ENCODE measurements around the gene SINHCAF.

The SINHCAF gene

DNA sequence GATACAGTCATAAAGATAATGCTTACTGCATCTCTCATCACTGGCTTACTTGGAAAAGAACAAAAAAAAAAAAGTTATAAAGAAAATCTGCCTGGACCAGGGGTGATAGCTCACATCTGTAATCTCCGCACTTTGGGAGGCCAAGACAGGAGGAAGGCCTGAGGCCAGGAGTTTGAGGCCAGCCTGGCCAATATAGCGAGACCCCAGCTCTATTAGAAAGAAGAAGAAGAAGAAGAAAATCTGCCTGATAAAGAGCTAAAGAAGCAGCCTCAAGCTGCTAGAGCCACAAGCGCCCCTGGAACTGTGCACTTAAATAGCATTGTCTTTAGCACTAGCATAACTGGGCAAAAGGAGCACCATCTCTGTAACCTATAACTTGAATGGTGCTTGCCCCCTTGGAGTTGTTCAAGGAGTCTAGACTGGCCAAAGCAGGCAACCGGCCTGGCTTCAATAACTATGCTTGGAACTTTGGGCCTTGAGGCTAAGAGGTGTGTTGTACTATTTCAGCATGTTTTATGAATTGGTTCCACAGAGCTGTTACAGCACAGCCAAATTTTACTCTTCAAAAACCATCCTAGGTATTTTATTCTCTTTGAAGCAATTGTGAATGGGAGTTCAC lies 53.2 kb downstream of the SINHCAF start:
- Histone ChIP-seq H2AFZ (ENCODE audit: low read length) (no peak overlapping the region), H3K79me2 (ENCODE audit: low read length) (no peaks in the 10 kb centered on the region), H3K36me3 (replicated peaks; ENCODE audit: insufficient read depth, low read length) (no peaks in the 10 kb centered on the region), H3K4me2 (ENCODE audit: low read depth, low read length) (no peak overlapping the region), H3K4me1 (ENCODE audit: low read length) (no peaks in the 10 kb centered on the region), H3F3A (ENCODE audit: insufficient read depth, low read length) (no peaks in the 10 kb centered on the region), H3K9me2 (replicated peaks; ENCODE audit: insufficient read depth, low read length) (no peaks in the 10 kb centered on the region), H3K9me3 (replicated peaks; ENCODE audit: insufficient read depth, low read length) (no peaks in the 10 kb centered on the region), H4K20me1 (ENCODE audit: insufficient read depth, low read length) (no peaks in the 10 kb centered on the region), H3K4me3 (ENCODE audit: low read length) (no peak overlapping the region), H3K27me3 (replicated peaks; ENCODE audit: insufficient read depth, low read length) (no peaks in the 10 kb centered on the region), H3K9ac (ENCODE audit: low read length) (no peak overlapping the region), H3K27ac (ENCODE audit: low read length) (no peak overlapping the region)
- no peak for DNase-seq
- TF ChIP-seq EZH2 (optimal IDR thresholded peaks at IDR 0.05; ENCODE audit: low read depth, low read length) (no peak), EZH2phosphoT487 (IDR thresholded peaks at IDR 0.05; ENCODE audit: low read length) (no peak)
- TF ChIP-seq, protein P1, sequence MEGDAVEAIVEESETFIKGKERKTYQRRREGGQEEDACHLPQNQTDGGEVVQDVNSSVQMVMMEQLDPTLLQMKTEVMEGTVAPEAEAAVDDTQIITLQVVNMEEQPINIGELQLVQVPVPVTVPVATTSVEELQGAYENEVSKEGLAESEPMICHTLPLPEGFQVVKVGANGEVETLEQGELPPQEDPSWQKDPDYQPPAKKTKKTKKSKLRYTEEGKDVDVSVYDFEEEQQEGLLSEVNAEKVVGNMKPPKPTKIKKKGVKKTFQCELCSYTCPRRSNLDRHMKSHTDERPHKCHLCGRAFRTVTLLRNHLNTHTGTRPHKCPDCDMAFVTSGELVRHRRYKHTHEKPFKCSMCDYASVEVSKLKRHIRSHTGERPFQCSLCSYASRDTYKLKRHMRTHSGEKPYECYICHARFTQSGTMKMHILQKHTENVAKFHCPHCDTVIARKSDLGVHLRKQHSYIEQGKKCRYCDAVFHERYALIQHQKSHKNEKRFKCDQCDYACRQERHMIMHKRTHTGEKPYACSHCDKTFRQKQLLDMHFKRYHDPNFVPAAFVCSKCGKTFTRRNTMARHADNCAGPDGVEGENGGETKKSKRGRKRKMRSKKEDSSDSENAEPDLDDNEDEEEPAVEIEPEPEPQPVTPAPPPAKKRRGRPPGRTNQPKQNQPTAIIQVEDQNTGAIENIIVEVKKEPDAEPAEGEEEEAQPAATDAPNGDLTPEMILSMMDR (IDR thresholded peaks at IDR 0.05; ENCODE audit: low read length): no peak

DNA sequence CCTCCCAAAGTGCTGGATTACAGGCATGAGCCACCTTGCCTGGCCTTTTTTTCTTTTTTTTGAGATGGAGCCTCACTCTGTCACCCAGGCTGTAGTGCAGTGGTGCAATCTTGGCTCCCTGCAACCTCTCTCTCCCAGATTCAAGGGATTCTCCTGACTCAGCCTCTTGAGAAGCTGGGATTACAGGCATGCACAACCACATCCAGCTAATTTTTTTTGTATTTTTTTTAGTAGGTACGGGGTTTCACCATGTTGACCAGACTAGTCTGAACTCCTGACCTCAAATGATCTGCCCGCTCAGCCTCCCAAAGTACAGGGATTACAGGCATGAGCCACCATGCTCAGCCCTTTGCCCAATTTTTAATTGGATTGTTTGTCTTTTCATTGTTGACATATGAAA lies 58.0 kb downstream of the SINHCAF start:
- Histone ChIP-seq H3K79me2 (ENCODE audit: low read length) (no peaks in the 10 kb centered on the region), H3K27ac (ENCODE audit: low read length) (no peak overlapping the region), H3F3A (ENCODE audit: insufficient read depth, low read length) (no peaks in the 10 kb centered on the region), H3K36me3 (replicated peaks; ENCODE audit: insufficient read depth, low read length) (no peaks in the 10 kb centered on the region), H3K4me3 (ENCODE audit: low read length) (no peak overlapping the region), H3K9me3 (replicated peaks; ENCODE audit: insufficient read depth, low read length) (no peaks in the 10 kb centered on the region), H3K4me2 (ENCODE audit: low read depth, low read length) (no peak overlapping the region), H3K9me2 (replicated peaks; ENCODE audit: insufficient read depth, low read length) (no peaks in the 10 kb centered on the region), H2AFZ (ENCODE audit: low read length) (no peak overlapping the region), H3K9ac (ENCODE audit: low read length) (no peak overlapping the region), H4K20me1 (ENCODE audit: insufficient read depth, low read length) (no peaks in the 10 kb centered on the region), H3K4me1 (ENCODE audit: low read length) (no peaks in the 10 kb centered on the region), H3K27me3 (replicated peaks; ENCODE audit: insufficient read depth, low read length) (no peaks in the 10 kb centered on the region)
- DNase-seq: no peak
- TF ChIP-seq EZH2 (optimal IDR thresholded peaks at IDR 0.05; ENCODE audit: low read depth, low read length): no peak
- TF ChIP-seq EZH2phosphoT487 (IDR thresholded peaks at IDR 0.05; ENCODE audit: low read length): no peak
- TF ChIP-seq, protein P1 (IDR thresholded peaks at IDR 0.05; ENCODE audit: low read length): no peak

DNA sequence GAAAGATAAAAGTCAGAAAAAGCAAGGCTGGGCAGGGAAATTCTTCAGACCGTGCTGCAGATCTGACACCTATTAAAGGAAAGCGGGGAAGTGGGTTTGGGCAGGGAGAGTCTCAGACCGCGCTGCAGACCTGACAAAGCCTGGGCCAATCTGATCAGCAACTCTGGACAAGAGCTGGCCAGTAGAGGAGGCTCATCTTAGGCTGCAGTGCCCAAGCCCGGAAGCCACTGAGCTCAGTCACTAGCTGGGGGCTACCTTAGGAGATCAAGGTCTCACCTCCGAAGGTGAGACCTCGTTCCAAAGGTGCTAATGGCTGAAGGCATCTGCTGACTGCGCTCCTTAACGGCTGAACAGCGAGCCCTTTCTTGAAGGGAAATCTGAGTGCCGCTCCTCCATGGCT lies 60.2 kb downstream of the SINHCAF start:
- Histone ChIP-seq H3K4me3 (ENCODE audit: low read length) (no peak overlapping the region), H4K20me1 (ENCODE audit: insufficient read depth, low read length) (no peaks in the 10 kb centered on the region), H3K9me3 (replicated peaks; ENCODE audit: insufficient read depth, low read length) (no peaks in the 10 kb centered on the region), H3K4me2 (ENCODE audit: low read depth, low read length) (no peak overlapping the region), H3K9me2 (replicated peaks; ENCODE audit: insufficient read depth, low read length) (no peaks in the 10 kb centered on the region), H3K36me3 (replicated peaks; ENCODE audit: insufficient read depth, low read length) (no peaks in the 10 kb centered on the region), H2AFZ (ENCODE audit: low read length) (no peak overlapping the region), H3K4me1 (ENCODE audit: low read length) (no peaks in the 10 kb centered on the region), H3K79me2 (ENCODE audit: low read length) (no peaks in the 10 kb centered on the region), H3K27me3 (replicated peaks; ENCODE audit: insufficient read depth, low read length) (no peaks in the 10 kb centered on the region), H3K27ac (ENCODE audit: low read length) (no peak overlapping the region), H3F3A (ENCODE audit: insufficient read depth, low read length) (no peaks in the 10 kb centered on the region), H3K9ac (ENCODE audit: low read length) (no peak overlapping the region)
- no peak for DNase-seq
- TF ChIP-seq EZH2 (optimal IDR thresholded peaks at IDR 0.05; ENCODE audit: low read depth, low read length): no peak
- TF ChIP-seq, protein P1 (IDR thresholded peaks at IDR 0.05; ENCODE audit: low read length): no peak
- no peak for TF ChIP-seq EZH2phosphoT487 (IDR thresholded peaks at IDR 0.05; ENCODE audit: low read length)
